T-helper 9 cell (primary cell): ENCODE measurements around the gene KRT23.

Source experiments
- DNase-seq: peaks from one replicate; pipeline ENCODE4 v3.0.0-alpha.2; 2020
- total RNA-seq, 2 donors: gene quantifications; one replicate each; lab custom pipeline; 2026; lab: John Stamatoyannopoulos, UW

Gene KRT23
- 0 to 0.07 reads per million in 2 donors for total RNA-seq

DNA sequence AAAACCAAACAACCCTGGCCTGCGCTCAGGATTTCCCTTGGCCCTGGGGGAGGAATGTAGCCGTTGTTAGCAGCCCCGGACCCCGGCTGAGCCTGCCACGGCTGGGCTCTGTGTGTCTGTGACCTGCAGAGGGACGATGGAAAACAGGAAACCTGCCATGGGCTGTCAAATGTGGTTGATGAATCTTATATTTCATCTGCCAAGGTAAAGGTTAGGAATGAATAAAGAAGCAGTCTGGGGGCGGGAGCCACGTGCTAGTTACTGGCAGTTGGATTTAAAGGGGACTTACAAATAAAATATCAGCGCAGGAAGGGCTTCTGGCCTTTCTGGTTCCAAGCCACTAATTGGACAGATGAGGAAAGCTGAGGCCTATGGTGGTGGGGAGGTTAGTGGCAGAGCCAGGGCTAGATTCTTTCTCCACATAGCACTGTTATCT is at the start of gene KRT23:
TSS of gene KRT23 (minus strand) at position 263 of the 436 bp plus-strand sequence. CDS start 1,043 bp downstream, outside the sequence.
- DNase-seq = no peak

GRCh38 chr17:40986920-40987319 is 49.5 kb upstream of the KRT23 start:
- no peak for DNase-seq

DNA sequence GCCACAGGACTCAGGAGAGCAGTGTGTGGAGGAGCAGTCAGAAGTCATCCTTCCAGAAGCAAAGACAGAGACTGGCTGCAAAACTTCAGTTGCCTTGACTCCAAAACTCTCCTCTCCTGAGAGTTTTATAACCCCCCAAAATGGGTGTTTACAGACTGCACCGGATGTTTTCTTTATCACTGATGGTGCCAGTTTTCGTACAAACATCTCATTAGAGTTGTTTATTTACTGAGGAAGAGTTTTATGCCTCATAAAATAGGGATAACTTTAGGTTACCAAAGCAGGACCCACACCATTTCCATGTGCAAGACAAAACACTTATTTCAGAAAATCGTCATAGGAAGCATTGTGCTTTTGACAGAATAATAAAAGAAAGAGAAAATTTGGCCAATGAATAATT is 46.8 kb upstream of the KRT23 start, which contains the start of gene KRT40:
TSS of gene KRT40 (minus strand) at position 101 of the 400 bp plus-strand sequence. CDS start at position 48, 53 bp downstream.
- DNase-seq = no peak

DNA sequence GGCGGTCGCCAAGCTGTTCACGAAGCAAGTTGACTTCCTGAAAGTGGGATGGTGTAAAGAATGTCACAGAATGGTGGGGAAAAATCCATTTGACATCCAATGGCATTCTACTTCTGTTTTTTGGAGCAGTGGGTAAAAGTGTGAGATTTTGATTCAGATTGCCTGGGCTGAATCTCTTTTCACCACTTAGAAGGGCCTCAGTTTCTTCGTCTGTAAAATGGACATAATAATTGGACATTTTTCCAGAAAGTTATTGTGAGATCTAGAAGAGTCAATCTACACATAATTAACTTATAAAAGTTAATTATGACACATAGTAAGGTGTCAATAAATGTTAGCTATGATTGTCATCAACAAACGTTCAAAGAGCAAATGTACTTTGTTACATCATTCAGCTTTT is 43.7 kb upstream of the KRT23 start:
- no peak for DNase-seq

- no peak for DNase-seq
These were observed 43.1 kb upstream of the KRT23 start for GRCh38 chr17:40980596-40980995.

DNA sequence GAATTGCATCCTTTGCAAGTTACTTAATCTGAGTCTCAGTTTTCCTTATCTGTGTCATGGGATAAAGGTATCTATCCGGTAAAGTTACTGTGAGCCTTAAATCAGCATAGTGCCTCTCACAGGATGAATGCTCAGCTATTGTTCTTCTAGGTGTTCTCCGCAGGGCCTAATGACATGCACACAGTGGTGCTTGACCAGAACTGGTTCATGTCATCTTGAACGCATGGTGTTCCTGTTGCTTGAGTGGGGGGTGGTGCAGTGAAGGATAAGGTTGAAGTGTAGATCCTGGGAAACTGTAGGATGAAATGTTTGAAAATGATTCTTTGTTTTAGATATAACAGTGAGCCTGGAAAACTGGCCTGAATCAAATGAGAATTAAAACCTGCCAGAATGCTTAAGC is 42.7 kb upstream of the KRT23 start:
- DNase-seq = no peak

GRCh38 chr17:40978575-40979151 is 41.2 kb upstream of the KRT23 start:
- DNase-seq = no peak

- DNase-seq = no peak
These were observed 38.1 kb upstream of the KRT23 start for GRCh38 chr17:40975516-40975915.

DNA sequence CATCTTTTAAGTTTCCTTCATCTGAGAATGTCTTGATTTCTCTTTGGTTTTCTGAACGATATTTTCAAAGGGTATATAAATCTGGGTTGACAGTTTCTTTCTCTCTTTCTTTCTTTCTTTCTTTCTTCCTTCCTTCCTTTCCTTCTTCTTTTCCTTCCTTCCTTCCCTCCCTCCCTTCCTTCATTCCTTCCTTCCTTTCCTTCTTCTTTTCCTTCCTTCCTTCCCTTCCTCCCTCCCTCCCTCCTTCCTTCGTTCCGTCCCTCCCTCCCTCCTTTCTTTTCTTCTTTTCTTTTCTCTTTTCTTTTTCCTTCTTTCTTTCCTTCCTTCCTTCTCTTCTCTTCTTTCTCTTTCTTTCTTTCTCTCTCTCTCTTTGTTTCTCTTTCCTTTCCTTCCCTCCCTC is 36.9 kb upstream of the KRT23 start:
- DNase-seq = no peak

DNA sequence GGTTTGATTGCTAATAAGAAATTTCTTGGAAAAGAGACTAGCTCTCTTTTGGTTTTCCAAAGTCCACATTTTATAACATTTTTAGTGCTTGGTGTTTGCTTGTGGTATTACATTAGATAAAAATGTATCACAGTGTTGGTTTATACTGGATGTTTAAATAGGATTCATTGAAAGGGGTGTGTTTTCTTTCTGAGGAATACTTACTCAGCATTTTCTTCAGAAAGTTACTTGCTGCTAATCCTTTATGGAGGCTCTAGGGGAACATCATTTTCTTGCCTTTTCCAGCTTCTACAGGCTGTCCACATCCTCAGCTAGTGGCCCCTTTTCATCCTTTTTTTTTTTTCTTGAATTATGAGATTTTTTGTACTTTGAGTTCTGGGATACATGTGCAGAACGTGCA is 30.1 kb upstream of the KRT23 start:
- no peak for DNase-seq

- no peak for DNase-seq
These were observed 29.4 kb upstream of the KRT23 start, which contains the start of gene KRT39 for GRCh38 chr17:40966848-40967247. Gene KRT39, minus strand, starts transcription at chr17:40966948. Its CDS starts 92 bp downstream, at chr17:40966856.

DNA sequence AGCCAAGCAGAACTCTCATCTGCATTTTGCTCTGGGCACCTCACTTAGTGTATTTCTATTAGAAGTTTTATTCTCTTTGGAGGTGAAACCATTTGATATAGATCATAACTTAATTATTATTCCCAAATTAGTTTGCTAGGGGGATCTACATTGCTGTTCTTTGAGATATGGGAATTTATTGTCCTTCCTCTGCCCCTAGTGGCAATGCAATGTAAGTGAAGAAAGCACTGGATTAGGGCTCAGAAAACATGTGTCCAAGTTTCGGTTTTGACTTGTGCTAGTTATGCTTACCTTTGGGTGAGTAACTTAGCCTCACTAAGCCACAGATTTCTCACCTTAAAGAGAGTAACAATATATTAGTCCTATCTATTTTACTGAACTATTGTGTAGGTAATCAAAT is 26.4 kb upstream of the KRT23 start:
- no peak for DNase-seq

GRCh38 chr17:40962059-40962561 is 24.7 kb upstream of the KRT23 start:
- no peak for DNase-seq

- no peak for DNase-seq
These were observed 24.1 kb upstream of the KRT23 start for GRCh38 chr17:40961591-40961990.

DNA sequence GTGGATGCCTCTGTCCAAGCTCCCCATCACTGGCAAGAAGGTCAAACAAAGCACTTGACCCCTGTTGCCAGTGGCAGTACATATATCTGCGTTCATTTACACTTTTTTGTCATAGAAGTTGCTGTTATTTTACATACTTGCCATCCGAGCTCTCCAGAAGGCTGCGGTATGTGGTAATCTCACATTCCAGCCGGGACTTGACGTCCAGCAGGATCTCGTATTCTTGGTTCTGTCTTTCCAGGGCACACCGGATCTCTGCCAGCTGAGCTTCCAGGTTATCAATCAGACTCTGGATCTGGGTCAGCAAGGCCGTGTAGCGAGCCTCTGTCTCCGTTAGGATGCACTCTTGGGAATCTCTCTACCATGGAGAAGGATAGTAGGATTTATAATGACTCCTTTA is 22.7 kb upstream of the KRT23 start:
- DNase-seq = no peak

- no peak for DNase-seq
These were observed 20.9 kb upstream of the KRT23 start for GRCh38 chr17:40958086-40958953.

- no peak for DNase-seq
These were observed 19.2 kb upstream of the KRT23 start for GRCh38 chr17:40956401-40957254.

DNA sequence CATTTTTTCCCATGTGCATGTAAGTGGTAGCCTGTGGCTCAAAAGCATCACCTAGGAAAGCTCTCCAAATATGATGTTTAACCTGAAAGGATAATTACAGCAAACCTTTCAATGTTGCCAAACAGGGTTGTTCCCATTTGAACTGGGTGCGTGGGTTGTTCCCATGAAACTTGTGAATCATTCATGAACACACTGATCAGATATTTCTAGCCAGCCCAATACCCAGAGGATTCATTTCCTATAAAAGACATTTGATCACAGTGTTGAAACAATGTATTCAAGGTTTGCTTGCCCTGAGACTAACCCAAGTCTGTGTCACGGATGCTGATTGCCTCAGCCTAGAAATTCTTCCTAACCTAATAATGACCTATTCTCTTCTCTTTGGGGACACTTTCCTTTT is 16.4 kb upstream of the KRT23 start:
- no peak for DNase-seq

DNA sequence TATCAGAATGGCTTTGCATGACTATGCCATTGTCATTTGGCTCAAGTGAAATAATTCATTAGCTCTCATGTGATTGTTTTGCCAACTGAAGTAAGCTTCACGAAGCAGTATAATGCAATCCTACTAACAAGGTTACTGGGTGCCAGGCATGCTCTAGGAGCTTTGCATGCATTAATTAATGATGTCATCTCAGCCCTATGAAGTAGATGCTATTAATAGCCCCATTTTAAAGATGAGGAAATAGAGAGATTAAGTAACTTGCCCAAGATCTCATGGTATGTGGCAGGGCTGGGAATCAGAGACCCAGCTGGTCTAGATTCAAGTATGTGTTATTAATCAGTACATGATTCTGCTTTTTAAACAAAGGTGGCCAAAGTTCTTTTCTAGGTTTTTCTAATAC is 15.2 kb upstream of the KRT23 start:
- DNase-seq = no peak

DNA sequence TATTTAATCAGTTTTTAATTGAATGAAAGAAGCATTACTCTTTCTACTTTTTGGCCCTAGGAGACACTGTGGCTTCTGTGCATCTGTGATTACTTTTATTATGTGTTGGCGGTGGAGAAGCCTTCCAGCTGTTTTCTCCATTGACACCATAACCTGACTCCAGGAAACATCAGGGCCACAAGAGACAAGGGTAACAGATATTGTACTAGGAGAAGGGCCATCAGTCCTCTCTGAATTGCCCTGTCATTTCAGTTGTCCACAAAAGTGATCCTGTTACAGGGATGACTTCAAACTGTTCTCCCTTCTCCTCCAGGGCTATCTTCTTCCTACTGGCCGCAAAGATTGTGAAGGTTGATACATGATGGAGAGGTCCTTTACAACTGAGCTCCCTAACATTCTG is 14.7 kb upstream of the KRT23 start:
- DNase-seq = no peak

- DNase-seq = no peak
These were observed 13.7 kb upstream of the KRT23 start for GRCh38 chr17:40951011-40951622.

- no peak for DNase-seq
These were observed 12.7 kb upstream of the KRT23 start for GRCh38 chr17:40950176-40950575.
